Mucosa of descending colon (tissue), 3 donors: ENCODE results near the gene ELOB. TPM values are rescaled to one million over a fixed set of nuclear protein-coding genes. Genes with fewer than 3 reads are reported as not detected.

Experiments used
- ATAC-seq: fragments of 200-7000 bp; cut with Tn5 transposase; one replicate; pipeline ENCODE4 v1.9.1; 2020; ENCODE audit warnings: mild to moderate bottlenecking, moderate library complexity
- DNase-seq, 3 donors: peaks; one replicate each; pipeline ENCODE4 v3.0.0-alpha.2; 2020
- H3K36me3 ChIP-seq: fragments of 200-600 bp; one replicate; pipeline ENCODE4 v1.8.0; 2021; ENCODE audit warnings: low read depth, mild to moderate bottlenecking
- H3K4me1 ChIP-seq: fragments of 200-600 bp; one replicate; pipeline ENCODE4 v1.8.0; 2021; ENCODE audit warnings: low read depth, mild to moderate bottlenecking
- H3K4me3 ChIP-seq: fragments of 200-600 bp; one replicate; pipeline ENCODE4 v1.8.0; 2021; ENCODE audit warnings: mild to moderate bottlenecking
- H3K9me3 ChIP-seq: fragments of 200-600 bp; one replicate; pipeline ENCODE4 v1.8.0; 2021; ENCODE audit warnings: mild to moderate bottlenecking
- intact Hi-C, 2 donors: fragments of 100-400 bp; cut with DNase I in 1 of 2; cut with micrococcal nuclease in 1 of 2; formaldehyde crosslinking; loops; one replicate each; pipeline versions ENCODE4 v1.11.0 to v1.11.1; 2022; cut with DNase I, micrococcal nuclease
- total RNA-seq, 3 donors: library from RNA; stranded (reverse); fragmentation: NEBNext Ultra II Directional in 2 of 3; extraction: Animal tissue kit (Norgen Biotek cat#: 25700) in 2 of 3; gene quantifications; one replicate each; pipeline versions ENCODE4 v1.2.1 to v1.2.4, GENCODE V29; 2021 to 2023
- TF ChIP-seq, protein P1 (sequence below): fragments of 200-600 bp; IDR thresholded peaks from one replicate; pipeline ENCODE4 v1.8.0; 2022; ENCODE audit warnings: antibody characterized with exemption, mild to moderate bottlenecking
- donor health status: DM: no; HTN: no; CAD: no; lungs with moderate emphysema.
- donor health status: DM: no; HTN: no; CAD: no.
- donor health status: DM: no; HTN: yes; CAD: no.

Gene ELOB
- total RNA-seq, 3 donors from 2014 or later = 231 to 296 (median 285) TPM

- H3K4me1 ChIP-seq = peaks cover 16% of the 10 kb centered on the region
- no peaks in the 10 kb centered on the region for H3K9me3 ChIP-seq
- ATAC-seq = no peak
- intact Hi-C loops = no loop called here
- TF ChIP-seq, protein P1, sequence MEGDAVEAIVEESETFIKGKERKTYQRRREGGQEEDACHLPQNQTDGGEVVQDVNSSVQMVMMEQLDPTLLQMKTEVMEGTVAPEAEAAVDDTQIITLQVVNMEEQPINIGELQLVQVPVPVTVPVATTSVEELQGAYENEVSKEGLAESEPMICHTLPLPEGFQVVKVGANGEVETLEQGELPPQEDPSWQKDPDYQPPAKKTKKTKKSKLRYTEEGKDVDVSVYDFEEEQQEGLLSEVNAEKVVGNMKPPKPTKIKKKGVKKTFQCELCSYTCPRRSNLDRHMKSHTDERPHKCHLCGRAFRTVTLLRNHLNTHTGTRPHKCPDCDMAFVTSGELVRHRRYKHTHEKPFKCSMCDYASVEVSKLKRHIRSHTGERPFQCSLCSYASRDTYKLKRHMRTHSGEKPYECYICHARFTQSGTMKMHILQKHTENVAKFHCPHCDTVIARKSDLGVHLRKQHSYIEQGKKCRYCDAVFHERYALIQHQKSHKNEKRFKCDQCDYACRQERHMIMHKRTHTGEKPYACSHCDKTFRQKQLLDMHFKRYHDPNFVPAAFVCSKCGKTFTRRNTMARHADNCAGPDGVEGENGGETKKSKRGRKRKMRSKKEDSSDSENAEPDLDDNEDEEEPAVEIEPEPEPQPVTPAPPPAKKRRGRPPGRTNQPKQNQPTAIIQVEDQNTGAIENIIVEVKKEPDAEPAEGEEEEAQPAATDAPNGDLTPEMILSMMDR = no peak
- peaks cover 24% of the 10 kb centered on the region for H3K36me3 ChIP-seq
- no peak overlapping the region for H3K4me3 ChIP-seq
- DNase-seq = peak in 1 of 3 donors; percentile 24
Measured at GRCh38 chr16:2767140-2767731, 9.8 kb downstream of the ELOB start.

DNA sequence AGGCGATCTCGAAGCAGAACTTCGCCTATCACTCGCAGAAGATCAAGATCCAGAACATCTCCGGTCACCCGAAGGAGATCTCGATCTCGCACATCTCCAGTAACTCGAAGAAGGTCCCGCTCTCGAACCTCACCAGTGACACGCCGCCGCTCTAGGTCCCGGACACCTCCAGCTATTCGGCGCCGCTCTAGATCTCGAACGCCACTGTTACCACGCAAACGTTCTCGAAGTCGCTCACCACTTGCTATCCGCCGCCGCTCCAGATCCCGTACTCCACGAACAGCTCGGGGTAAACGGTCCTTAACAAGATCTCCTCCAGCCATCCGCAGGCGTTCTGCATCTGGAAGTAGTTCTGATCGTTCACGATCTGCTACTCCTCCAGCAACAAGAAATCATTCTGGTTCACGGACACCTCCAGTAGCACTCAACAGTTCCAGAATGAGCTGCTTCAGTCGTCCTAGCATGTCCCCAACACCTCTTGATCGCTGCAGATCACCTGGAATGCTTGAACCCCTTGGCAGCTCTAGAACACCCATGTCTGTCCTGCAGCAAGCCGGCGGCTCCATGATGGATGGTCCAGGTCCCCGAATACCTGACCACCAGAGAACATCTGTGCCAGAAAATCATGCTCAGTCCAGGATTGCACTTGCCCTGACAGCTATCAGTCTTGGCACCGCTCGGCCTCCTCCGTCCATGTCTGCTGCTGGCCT lies 10.5 kb downstream of the ELOB start:
- H3K36me3 ChIP-seq = peaks cover 27% of the 10 kb centered on the region

GRCh38 chr16:2765462-2766404 lies 11.3 kb downstream of the ELOB start:
- Histone ChIP-seq H3K9me3 (no peaks in the 10 kb centered on the region), H3K36me3 (peaks cover 27% of the 10 kb centered on the region), H3K4me1 (peaks cover 16% of the 10 kb centered on the region), H3K4me3 (no peak overlapping the region)
- TF ChIP-seq, protein P1 = no peak
- DNase-seq (peak in 1 of 3 donors; percentile 27), ATAC-seq (no peak)
- intact Hi-C loops = no loop called here

More for the DNA sequence above, 10.5 kb downstream of the ELOB start:
- DNase-seq = peak in 1 of 3 donors; percentile 18
- ATAC-seq = no peak
- no peaks in the 10 kb centered on the region for H3K9me3 ChIP-seq
- no peak overlapping the region for H3K4me3 ChIP-seq
- intact Hi-C loops = no loop called here
- TF ChIP-seq, protein P1 = no peak
- H3K4me1 ChIP-seq = peaks cover 16% of the 10 kb centered on the region

- Histone ChIP-seq H3K4me1 (peaks cover 12% of the 10 kb centered on the region), H3K4me3 (no peak overlapping the region), H3K9me3 (no peaks in the 10 kb centered on the region), H3K36me3 (peaks cover 32% of the 10 kb centered on the region)
- intact Hi-C loops = no loop called here
- TF ChIP-seq, protein P1 = no peak
- ATAC-seq = no peak
- DNase-seq = peak in 1 of 3 donors; percentile 3
Measured at GRCh38 chr16:2764718-2765117, 12.4 kb downstream of the ELOB start.

- Histone ChIP-seq H3K4me3 (no peak overlapping the region), H3K9me3 (no peaks in the 10 kb centered on the region), H3K4me1 (peaks cover 5% of the 10 kb centered on the region), H3K36me3 (peaks cover 43% of the 10 kb centered on the region)
- intact Hi-C loops = no loop called here
- TF ChIP-seq, protein P1 = no peak
- DNase-seq (peak in 1 of 3 donors; percentile 9), ATAC-seq (no peak)
Measured at GRCh38 chr16:2763173-2763572, 13.9 kb downstream of the ELOB start.
